CD4-positive, alpha-beta T cell (primary cell): ENCODE results near the gene ZNF641. TPM values are rescaled to one million over a fixed set of nuclear protein-coding genes. Genes with fewer than 3 reads are reported as not detected.

Experiments used
- ATAC-seq: fragments of 200-7000 bp; cut with Tn5 transposase; one replicate; pipeline ENCODE4 v1.10.0; 2022; ENCODE audit warnings: mild to moderate bottlenecking; ENCODE audit not compliant: poor library complexity
- CTCF ChIA-PET: fragments of 350-600 bp; sonication (Branson Sonifier 250); formaldehyde crosslinking; loops from one replicate; lab custom pipeline; 2021; ENCODE audit warnings: antibody characterized with exemption, inconsistent platforms; lab: Charles Lee
- POLR2A ChIA-PET: fragments of 350-600 bp; sonication (Branson Sonifier 250); formaldehyde crosslinking; loops from one replicate; lab custom pipeline; 2021; ENCODE audit warnings: antibody characterized with exemption, inconsistent platforms; lab: Charles Lee
- DNase-seq, 14 experiments: peaks; one replicate each; pipeline ENCODE4 v3.0.0-alpha.2; 2013 to 2020; ENCODE audit warnings: mixed read lengths in 2 of 14
- H3K27ac ChIP-seq, 2 donors: one replicate each; pipeline versions ENCODE4 v1.5.1 to v1.7.0; 2013; ENCODE audit warnings: low read length in 2 of 2, low read depth in 1 of 2, mild to moderate bottlenecking in 1 of 2
- H3K27me3 ChIP-seq, 2 experiments: 1 replicate in 1 of 2; 2 replicates in 1 of 2; pipeline versions ENCODE4 v1.6.1 to v1.7.0; 2013; ENCODE audit warnings: low read length in 2 of 2, control low read depth in 1 of 2, mild to moderate bottlenecking in 1 of 2, moderate library complexity in 1 of 2; ENCODE audit not compliant: insufficient read depth in 2 of 2, control insufficient read depth in 1 of 2
- H3K36me3 ChIP-seq: one replicate; pipeline ENCODE4 v1.6.1; 2013; ENCODE audit warnings: low read length, control low read depth; ENCODE audit not compliant: insufficient read depth
- H3K4me1 ChIP-seq: one replicate; pipeline ENCODE4 v1.6.1; 2013; ENCODE audit warnings: low read length, control low read depth; ENCODE audit not compliant: insufficient read depth
- H3K4me3 ChIP-seq: one replicate; pipeline ENCODE4 v1.5.1; 2013; ENCODE audit warnings: mild to moderate bottlenecking, low read length, moderate library complexity
- H3K9me3 ChIP-seq, 2 experiments: 1 replicate in 1 of 2; 2 replicates in 1 of 2; pipeline versions ENCODE4 v1.6.1 to v1.7.0; 2013; ENCODE audit warnings: low read length in 2 of 2, mild to moderate bottlenecking in 2 of 2, control low read depth in 1 of 2, moderate library complexity in 1 of 2; ENCODE audit not compliant: control insufficient read depth in 1 of 2, insufficient read depth in 1 of 2
- H3K27ac Mint-ChIP-seq: one replicate; pipeline ENCODE4 v1.8.0; 2020; ENCODE audit warnings: mixed read lengths
- H3K27me3 Mint-ChIP-seq: one replicate; pipeline ENCODE4 v1.8.0; 2021; ENCODE audit warnings: mixed read lengths
- H3K36me3 Mint-ChIP-seq: one replicate; pipeline ENCODE4 v1.8.0; 2021; ENCODE audit warnings: low read depth, mixed read lengths
- H3K4me1 Mint-ChIP-seq: one replicate; pipeline ENCODE4 v1.8.0; 2021; ENCODE audit warnings: low read depth, mixed read lengths
- H3K4me3 Mint-ChIP-seq: one replicate; pipeline ENCODE4 v1.8.0; 2020; ENCODE audit warnings: mild to moderate bottlenecking, mixed read lengths
- H3K9me3 Mint-ChIP-seq: one replicate; pipeline ENCODE4 v1.8.0; 2020; ENCODE audit warnings: mixed read lengths
- CTCF ChIP-seq: fragments of 200-600 bp; IDR thresholded peaks from one replicate; pipeline ENCODE4 v1.8.0; 2022; ENCODE audit warnings: antibody characterized with exemption, mild to moderate bottlenecking
- intact Hi-C, 2 experiments: fragments of 100-400 bp; cut with DNase I in 1 of 2; cut with micrococcal nuclease in 1 of 2; formaldehyde crosslinking; loops; one replicate each; pipeline versions ENCODE4 v1.15.1 to v1.9.0; 2023 to 2025; cut with DNase I, micrococcal nuclease
- total RNA-seq, 174 experiments: library from RNA in 2 of 174; stranded (reverse) in 2 of 174; gene quantifications; one replicate each; pipeline ENCODE4 v1.2.3 and lab custom pipeline; 2021 to 2026

The ZNF641 gene
- total RNA-seq, 2 experiments from 2014 or later: 16.6 to 19.8 TPM

- TF ChIP-seq CTCF: no peak
- H3K36me3 ChIP-seq: no peaks in the 10 kb centered on the region
- peaks cover 8% of the 10 kb centered on the region for H3K4me1 ChIP-seq
- peaks cover 8% of the 10 kb centered on the region for H3K27me3 Mint-ChIP-seq
- H3K9me3 Mint-ChIP-seq: no peaks in the 10 kb centered on the region
- DNase-seq (no peak), ATAC-seq (no peak)
- intact Hi-C loops: no loop called here
- H3K27ac Mint-ChIP-seq: no peak overlapping the region
- peaks cover 4 to 6% of the 10 kb centered on the region in 2 experiments for H3K27me3 ChIP-seq
- POLR2A ChIA-PET: no interaction called here
- H3K36me3 Mint-ChIP-seq: no peaks in the 10 kb centered on the region
- H3K27ac ChIP-seq: no peak overlapping the region
- H3K9me3 ChIP-seq: no peaks in the 10 kb centered on the region
- peaks cover 10% of the 10 kb centered on the region for H3K4me1 Mint-ChIP-seq
- CTCF ChIA-PET: no interaction called here
- H3K4me3 ChIP-seq: no peak overlapping the region
- H3K4me3 Mint-ChIP-seq: no peak overlapping the region
These were observed 49.9 kb downstream of the ZNF641 start for GRCh38 chr12:48300774-48301173.

GRCh38 chr12:48296586-48297282 lies 54.0 kb downstream of the ZNF641 start:
- H3K9me3 Mint-ChIP-seq: no peaks in the 10 kb centered on the region
- CTCF ChIA-PET: interaction anchor here (0.6 kb wide), 1 partner anchor 943 kb away, joined by 3 read pairs; no protein-coding TSS in a partner anchor

DNA sequence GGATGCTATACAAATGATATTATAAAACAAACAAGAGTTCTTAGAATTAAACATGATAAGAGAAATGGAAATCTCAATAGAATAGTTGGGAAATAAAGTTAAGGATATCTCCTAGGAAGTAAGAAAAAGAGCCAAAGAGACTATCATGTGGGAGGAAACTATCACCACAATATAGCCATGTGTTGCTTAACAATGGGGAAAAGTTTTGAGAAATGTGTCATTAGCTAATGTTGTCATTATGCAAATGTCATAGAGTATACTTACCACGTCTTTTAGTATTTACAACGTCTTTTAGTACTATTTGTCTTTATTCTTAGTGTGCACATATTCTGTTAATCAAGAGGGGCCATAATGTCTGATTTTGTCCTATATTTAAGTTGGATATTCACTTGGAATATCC lies 58.7 kb downstream of the ZNF641 start:
- intact Hi-C loops: no loop called here
- Histone ChIP-seq H3K4me1 (peaks cover 8% of the 10 kb centered on the region), H3K36me3 (no peaks in the 10 kb centered on the region), H3K27ac (no peak overlapping the region), H3K27me3 (peaks cover 4% of the 10 kb centered on the region in 2 experiments), H3K9me3 (no peaks in the 10 kb centered on the region), H3K4me3 (no peak overlapping the region)
- no peak overlapping the region for H3K27ac Mint-ChIP-seq
- POLR2A ChIA-PET: no interaction called here
- H3K9me3 Mint-ChIP-seq: no peaks in the 10 kb centered on the region
- ATAC-seq: no peak
- peaks cover 14% of the 10 kb centered on the region for H3K27me3 Mint-ChIP-seq
- H3K4me1 Mint-ChIP-seq: peaks cover 11% of the 10 kb centered on the region
- DNase-seq: no peak
- H3K36me3 Mint-ChIP-seq: no peaks in the 10 kb centered on the region
- CTCF ChIA-PET: no interaction called here
- no peak overlapping the region for H3K4me3 Mint-ChIP-seq
- TF ChIP-seq CTCF: no peak

More at GRCh38 chr12:48296586-48297282, 54.0 kb downstream of the ZNF641 start:
- Mint-ChIP-seq H3K4me1 (peaks cover 10% of the 10 kb centered on the region), H3K4me3 (peak overlapping the region; percentile 71), H3K27me3 (peaks cover 12% of the 10 kb centered on the region), H3K36me3 (no peaks in the 10 kb centered on the region), H3K27ac (no peak overlapping the region)
- intact Hi-C loops: no loop called here
- Histone ChIP-seq H3K9me3 (no peaks in the 10 kb centered on the region), H3K4me1 (peaks cover 8% of the 10 kb centered on the region), H3K36me3 (no peaks in the 10 kb centered on the region), H3K4me3 (peak overlapping the region; percentile 56), H3K27ac (no peak overlapping the region), H3K27me3 (peaks cover 4 to 6% of the 10 kb centered on the region in 2 experiments)
- TF ChIP-seq CTCF: no peak
- DNase-seq (peak; percentile 11 to 65 (median 30)), ATAC-seq (peak; percentile 93)
- POLR2A ChIA-PET: interaction anchor here (1.8 kb wide), 1 partner anchor 97 kb away, joined by 6 read pairs; no protein-coding TSS in a partner anchor
